Ramos (cell line): ENCODE data around the gene PPP2R1A.
"Not testable (repeated sequence)": the region's sequence is repeated elsewhere in the genome, so short reads cannot be mapped to it uniquely, and the experiment has no call there.

ENCODE experiments used
- in situ Hi-C: fragments of 300-500 bp; cut with MboI; formaldehyde crosslinking; loops from one replicate; pipeline ENCODE4 v1.14.3; 2022; ENCODE audit warnings: low sequenced_read_pairs; ENCODE audit not compliant: unreplicated experiment

Gene PPP2R1A

DNA sequence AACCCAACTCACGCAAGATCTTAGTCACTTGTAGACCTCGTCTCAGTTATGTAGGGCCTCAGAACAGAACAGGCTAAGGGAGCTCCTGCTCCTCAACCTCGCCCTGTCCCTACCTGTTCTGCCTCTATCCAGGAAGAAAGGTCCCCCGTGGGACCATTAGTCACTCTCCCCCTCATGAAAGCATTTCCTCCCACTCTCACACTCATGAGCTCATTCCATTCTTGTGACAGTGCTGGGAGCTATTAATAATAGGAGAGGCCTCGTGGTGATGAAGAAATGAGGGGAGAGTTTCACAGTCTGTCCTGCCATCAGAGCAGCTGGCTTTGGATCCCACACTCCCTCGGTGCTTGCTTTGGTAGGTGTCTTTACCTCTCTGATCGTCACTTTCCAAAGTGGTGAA, 10.2 kb downstream of the PPP2R1A start:
- in situ Hi-C loops: no loop called here

DNA sequence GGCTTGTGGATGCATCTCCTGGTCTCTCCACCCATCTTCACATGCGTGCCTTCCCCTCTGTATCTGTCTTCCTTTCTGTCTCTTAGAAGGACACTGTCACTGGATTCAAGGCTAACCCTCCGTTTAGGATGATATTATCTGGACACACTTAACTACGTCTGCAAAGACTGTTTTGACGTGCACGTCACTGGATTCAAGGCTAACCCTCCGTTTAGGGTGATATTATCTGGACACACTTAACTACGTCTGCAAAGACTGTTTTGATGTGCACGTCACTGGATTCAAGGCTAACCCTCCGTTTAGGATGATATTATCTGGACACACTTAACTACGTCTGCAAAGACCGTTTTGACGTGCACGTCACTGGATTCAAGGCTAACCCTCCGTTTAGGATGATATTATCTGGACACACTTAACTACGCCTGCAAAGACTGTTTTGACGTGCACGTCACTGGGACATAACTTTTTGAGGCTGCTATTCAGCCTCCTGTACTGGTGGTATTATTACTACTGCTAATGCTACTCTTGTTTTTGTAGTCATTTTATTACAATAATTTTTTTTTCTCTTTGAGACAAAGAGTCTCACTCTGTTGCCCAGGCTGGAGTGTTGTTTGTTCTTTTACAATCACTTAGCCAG, 11.0 kb downstream of the PPP2R1A start:
- in situ Hi-C loops: not testable (repeated sequence)

DNA sequence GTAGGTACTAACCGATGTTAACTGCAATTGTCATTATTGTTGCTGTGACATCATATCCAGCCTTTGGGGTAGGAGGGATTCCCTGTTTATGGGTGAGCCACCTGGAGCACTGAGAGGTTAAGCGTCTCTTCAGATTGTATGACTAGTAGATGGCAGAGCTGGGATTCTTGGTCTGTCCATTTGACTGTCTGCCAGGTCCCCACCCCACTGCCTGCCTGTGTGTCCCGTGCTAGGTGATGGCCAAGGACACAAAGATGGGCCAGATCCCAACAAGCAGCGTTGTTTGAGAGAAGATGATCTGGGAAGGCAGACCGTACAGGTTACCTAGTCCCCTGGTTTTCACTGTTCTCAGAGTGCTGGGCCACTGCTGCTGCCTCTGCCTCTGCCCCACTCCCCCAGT, 16.6 kb downstream of the PPP2R1A start:
- in situ Hi-C loops: no loop called here

DNA sequence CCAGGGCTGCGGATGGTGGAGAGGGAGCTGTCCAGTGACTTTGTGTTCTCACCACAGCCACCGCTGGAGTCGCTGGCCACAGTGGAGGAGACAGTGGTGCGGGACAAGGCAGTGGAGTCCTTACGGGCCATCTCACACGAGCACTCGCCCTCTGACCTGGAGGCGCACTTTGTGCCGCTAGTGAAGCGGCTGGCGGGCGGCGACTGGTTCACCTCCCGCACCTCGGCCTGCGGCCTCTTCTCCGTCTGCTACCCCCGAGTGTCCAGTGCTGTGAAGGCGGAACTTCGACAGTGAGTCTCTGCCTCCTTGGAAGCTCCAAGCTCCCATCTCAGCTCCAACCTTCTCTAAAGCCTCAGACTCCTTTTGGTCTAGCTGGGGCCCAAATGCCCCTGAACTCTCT, 21.4 kb downstream of the PPP2R1A start:
- in situ Hi-C loops: no loop called here

DNA sequence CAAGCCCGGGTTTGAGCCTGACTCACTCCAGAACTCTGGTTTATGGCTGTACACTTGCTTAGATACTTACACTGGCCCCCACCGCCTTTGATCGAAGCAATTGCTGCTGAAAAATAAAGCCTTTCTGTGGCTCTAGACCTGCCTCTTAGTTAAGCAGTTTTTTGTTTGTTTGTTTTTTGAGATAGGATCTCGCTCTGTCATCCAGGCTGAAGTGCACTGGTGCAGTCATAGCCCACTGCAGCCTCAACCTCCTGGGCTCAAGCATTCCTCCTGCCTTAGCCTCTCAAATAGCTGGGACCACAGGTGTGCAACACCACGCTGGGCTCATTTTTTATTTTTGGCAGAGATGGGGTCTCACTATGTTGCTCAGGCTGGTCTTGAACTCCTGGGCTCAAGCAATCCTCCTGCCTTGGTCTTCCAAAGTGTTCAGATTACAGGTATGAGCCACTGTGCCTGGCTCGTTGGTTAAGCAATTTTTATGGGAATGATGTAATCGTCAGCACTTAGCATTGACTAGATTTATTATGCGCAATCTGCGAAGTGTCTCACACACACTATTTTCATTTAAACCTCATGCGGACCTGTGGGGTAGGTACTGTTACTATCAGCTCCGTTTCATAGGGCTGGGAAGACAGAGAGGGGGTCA, 22.2 kb downstream of the PPP2R1A start:
- in situ Hi-C loops: no loop called here

DNA sequence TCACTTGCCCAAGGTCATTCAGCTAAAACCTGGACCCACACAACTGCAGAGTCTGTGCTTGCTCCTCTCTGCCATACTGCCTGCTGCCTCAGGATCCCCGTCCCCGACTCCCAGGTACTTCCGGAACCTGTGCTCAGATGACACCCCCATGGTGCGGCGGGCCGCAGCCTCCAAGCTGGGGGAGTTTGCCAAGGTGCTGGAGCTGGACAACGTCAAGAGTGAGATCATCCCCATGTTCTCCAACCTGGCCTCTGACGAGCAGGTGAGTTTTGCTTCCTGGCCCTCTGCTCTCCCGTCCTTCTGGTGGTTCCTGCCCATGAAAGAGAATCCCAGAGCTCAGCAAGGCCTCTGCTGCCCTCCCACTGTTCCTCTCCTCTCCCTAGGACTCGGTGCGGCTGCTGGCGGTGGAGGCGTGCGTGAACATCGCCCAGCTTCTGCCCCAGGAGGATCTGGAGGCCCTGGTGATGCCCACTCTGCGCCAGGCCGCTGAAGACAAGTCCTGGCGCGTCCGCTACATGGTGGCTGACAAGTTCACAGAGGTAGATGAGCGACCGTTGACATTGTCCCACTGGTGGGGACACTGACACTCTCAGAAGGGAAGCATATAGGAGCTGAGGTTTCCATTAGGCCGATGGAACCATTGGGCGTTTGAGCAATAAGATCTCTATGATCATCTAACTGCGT, 22.9 kb downstream of the PPP2R1A start:
- in situ Hi-C loops: no loop called here

DNA sequence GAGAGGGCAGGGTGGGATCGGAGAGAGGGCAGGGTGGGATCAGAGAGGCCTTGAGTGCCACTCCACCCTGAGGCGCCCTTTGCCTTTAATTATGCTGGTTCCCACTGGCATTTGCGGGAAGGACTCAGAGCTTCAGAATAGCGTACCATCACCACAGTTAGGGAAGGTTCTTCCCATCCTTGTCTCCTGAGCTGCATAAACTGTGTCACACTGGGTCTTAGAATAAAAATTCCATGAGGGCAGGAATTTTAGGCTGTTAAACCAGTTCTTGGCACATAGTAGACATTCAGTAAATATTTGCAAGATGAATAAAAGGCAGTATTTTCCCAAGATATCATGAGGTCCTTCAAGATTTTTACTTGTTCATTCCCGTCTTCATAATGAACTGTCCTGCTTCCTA, 24.4 kb downstream of the PPP2R1A start:
- in situ Hi-C loops: no loop called here

DNA sequence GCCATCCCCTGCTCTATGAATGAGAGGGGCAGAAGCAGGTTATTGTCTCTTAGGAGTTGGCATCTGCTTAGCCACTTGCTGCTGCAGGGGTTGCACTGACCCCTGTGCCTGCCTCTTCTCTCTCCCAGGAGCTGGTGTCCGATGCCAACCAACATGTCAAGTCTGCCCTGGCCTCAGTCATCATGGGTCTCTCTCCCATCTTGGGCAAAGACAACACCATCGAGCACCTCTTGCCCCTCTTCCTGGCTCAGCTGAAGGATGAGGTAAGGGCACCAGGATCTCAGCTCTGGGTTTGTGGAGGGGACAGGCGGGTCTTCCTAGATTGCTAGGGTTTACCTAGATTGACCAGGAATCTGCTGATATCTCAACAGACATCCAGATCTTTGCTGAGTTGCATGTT, 26.5 kb downstream of the PPP2R1A start:
- in situ Hi-C loops: no loop called here

DNA sequence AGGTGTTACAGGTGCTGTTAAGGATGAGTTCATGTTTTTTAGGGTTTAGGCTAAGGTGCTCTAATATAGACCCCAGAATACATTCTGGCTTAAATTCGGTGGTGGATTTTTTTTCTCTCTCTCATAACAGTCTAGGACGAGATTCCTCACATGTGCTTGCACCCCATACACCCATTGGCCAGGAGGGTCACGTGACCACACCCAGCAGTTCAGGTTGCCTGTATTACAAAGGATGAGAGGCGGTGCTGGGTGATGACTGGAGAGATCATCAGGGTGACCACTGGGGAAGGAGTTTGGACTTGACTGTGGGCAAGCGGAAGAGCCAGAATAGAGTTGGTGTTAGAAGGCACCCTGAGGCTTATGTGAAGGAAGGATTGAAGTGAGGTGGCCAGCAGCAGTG, 27.7 kb downstream of the PPP2R1A start:
- in situ Hi-C loops: no loop called here

DNA sequence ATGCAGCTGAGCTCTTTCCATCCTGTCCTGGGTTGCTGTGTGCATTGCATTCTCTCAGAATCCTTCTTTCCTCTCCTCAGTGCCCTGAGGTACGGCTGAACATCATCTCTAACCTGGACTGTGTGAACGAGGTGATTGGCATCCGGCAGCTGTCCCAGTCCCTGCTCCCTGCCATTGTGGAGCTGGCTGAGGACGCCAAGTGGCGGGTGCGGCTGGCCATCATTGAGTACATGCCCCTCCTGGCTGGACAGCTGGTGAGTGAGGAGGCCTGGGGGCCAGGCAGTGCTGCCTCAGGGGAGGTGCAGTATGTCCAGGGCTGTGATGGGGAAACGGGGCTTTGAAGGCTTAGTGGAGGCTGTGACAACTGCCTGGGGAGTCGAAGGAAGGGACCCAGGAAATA, 29.8 kb downstream of the PPP2R1A start:
- in situ Hi-C loops: no loop called here

DNA sequence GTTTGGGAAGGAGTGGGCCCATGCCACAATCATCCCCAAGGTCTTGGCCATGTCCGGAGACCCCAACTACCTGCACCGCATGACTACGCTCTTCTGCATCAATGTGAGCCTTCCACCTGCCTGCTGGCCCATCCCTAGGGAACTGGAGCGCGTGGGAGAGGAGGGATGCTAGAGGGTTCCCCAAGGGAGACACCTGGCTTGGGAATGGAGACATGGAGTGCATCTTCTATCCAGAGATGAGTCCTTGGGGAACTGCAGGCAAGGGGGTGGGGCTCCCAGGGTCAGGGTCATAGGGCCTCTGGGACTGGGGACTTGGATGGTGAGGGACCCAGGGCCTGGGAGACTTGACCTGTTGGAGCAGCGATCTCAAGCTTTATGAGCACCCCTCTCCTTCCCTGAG, 31.2 kb downstream of the PPP2R1A start:
- in situ Hi-C loops: no loop called here

DNA sequence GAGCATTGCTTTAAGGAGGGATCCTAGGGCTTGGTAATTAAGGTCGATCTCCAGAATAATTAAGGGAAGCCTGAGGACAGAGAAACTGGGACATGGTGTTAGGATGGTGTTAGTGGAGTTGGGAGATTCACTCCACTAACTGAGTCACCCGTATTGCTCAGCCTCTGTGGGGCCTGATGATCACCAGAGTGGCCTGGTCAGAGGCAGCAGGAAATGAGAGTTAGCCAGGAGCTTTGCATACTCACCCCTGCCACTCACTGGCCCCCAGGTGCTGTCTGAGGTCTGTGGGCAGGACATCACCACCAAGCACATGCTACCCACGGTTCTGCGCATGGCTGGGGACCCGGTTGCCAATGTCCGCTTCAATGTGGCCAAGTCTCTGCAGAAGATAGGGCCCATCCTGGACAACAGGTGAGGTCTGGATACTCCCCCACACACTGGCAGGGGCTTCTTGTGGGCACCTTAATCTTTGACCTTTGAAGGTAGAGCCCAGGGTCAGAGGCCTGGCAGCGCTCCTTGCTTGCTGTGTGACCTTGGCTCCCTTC, 32.1 kb downstream of the PPP2R1A start:
- in situ Hi-C loops: no loop called here

DNA sequence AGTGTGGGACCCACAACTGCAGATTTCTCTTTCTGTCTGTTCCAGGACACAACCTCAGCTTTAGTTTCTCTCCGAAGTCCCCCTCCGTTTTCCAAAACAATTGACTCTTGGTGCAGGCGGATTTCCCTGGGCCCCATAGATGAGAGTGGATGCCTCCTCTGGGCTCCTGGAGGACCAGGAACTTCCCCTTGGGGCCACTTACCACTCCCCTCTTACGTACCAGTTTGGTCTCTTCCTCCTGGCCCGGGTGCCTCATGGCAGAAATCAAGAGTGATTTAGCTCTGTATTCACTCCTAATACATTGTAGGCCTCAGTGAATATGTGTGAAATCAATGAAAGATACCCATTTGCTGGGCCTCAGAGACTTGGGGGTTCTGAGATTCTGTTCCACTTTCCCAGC, 34.4 kb downstream of the PPP2R1A start:
- in situ Hi-C loops: no loop called here

DNA sequence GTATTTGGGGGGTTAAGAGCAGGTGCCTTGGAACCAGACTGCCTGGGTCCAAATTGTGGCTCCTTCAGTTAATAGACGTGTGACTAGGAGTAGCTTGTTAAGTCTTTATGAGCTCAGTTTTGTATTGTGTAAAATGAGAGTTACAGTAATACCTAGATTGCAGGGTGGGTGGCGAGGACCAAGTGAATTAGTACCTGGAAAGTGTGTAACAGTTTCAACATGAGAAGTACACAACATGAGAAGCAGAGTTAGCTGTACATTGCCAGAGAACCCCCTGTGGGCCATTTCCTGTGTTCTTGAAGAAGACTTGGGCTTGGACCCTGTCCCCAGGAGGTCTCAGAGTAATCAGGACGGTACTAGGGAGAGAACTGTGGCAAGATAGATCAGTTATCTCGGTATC, 36.8 kb downstream of the PPP2R1A start:
- in situ Hi-C loops: loop anchor here (25.0 kb wide), 1 partner anchor 439 kb away; the partner anchor contains the start of gene FPR3

DNA sequence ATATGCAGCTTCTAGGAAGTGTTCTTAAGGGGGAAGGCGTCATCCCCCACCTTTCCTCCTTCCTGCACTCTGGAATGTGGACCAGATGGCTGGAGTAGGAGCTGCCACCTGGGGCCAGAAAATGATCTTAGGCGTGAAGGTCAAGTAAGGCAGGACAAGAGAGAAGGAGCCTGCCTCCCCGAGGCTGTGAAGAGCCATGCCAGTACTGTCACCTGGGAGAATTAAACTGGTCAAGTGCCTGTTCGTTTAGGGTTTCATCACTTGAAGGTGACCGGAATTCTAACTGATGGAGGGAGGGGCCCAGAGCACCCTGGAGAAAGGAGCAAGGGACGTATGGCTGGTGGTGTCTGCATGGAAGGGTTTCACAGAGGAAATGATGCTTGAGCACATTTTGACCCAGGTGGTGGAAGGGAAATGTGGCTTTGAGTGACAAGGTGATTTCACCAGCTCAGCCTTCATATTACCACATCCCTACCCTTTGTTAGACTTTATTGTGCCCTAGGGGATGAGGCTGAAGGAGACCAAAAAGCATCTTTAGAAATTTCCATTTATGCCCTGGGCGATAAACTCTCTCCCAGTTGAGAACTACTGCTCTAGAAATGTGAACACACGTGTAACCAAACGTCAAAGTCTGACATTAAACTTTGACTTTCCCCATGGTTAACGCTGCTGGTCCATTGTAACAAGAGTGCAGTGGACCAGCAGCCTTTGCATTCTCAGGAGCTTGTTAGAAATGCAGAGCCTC, 37.5 kb downstream of the PPP2R1A start:
- in situ Hi-C loops: loop anchor here (25.0 kb wide), 1 partner anchor 440 kb away; the partner anchor contains the start of gene FPR3

DNA sequence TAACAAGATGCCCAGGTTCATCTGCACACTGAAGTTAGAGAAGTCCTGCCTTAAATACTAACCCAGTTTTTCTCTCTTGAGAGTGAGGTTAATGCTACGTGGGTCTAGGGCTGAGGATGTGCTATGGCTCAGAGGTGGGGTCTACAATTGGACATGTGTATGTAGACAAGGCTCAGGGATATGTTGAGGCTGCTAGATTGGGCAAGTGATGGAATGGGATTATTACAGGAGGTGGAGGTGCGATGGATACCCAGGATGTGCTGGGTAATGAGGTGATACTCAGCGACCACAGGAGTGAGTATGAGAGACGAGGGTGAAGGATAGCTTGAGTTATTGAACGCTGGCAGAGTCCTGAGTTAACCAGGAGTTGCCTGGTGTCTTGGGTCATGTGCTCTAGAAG, 38.1 kb downstream of the PPP2R1A start:
- in situ Hi-C loops: loop anchor here (25.0 kb wide), 1 partner anchor 441 kb away; the partner anchor contains the start of gene FPR3

DNA sequence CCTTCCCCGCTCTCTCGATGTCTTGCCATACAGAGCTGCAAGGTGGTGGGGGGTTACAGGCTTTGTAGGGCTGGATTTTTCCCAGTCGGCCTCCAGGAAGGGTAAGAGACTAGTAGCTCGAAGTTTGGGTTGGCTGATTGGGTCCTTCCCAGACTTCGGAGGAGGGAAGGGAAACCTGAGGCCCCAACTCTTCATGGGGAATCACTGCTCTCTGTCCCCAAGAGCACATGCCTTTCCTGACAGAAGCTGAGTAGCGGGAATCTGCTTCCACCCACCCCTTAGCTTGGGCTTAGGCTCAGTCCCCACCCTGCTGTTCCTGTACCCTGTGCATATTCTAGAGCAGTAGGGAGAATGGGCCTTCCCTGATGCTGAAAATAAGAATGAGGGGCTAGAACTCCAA, 39.7 kb downstream of the PPP2R1A start:
- in situ Hi-C loops: loop anchor here (25.0 kb wide), 1 partner anchor 442 kb away; the partner anchor contains the start of gene FPR3

DNA sequence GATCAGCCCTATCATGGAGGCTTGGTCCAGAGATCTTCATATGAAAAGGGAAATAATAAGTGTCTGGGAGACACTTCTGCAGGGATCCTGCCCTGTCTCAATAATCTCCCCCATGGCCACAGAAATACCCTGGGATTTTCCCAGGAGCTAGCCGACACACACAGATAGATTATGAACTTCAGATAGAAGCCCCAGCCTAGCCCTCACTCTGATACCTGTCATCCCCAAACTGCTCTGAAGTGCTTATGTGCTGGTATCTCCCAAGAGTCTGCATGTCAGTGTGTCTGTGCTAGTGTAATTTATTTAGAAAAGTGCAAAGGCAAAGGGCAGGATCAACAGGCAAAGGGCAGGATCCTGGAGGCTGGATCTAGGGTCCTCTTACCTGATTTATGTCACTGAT, 40.8 kb downstream of the PPP2R1A start:
- in situ Hi-C loops: loop anchor here (10.0 to 25.0 kb wide), 2 partner anchors 86 to 443 kb away; partner anchors contain the start of gene FPR3

DNA sequence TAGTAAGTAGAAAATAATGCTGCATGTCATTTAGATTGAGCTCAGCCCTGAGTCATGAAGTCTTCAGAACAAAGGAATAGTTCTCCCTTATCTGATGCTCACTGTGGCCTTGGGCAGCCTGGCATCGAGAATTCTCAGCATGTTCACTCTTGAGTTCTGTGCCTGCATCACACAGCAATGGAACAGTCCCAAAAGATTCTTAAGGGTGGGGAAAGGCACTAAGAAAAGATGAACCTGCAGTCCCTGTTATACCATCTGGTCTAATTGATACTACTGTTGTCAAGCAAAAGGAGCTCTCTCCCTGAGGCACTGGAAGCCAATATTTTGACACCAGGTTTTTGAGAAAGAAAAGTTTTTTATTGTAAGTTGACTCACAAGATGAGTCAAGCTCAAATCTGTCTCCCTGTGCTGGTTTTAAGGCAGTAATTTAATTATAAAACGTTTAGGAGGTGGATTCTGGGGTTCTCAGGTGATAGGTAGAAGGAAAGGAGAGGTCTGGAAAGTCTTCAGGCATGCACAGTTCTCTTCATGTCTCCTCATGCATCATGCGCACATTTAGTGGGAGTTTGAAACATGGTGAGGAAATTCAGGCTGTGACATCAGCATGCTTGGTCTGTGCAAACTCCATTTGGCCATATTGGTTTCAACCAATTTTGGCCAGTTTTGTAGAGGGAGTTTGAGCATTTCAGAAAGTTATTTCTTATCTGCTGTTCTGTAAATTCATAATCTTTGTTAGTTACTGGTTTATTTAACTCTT, 41.5 kb downstream of the PPP2R1A start:
- in situ Hi-C loops: loop anchor here (10.0 to 25.0 kb wide), 2 partner anchors 87 to 444 kb away; partner anchors contain the start of gene FPR3
